Measurements from ENCODE around the gene PRRT1B.

Gene PRRT1B

GRCh38 chr9:131595696-131596429 is 50.5 kb downstream of the PRRT1B start (continued):
- TF ChIP-seq ISL1 (CRISPR knock-in tag; IDR thresholded peaks at IDR 0.05) (no peak), ZNF70 (CRISPR knock-in tag; IDR thresholded peaks at IDR 0.05) (no peak), BACH2 (CRISPR knock-in tag; IDR thresholded peaks at IDR 0.05; ENCODE audit: borderline replicate concordance) (no peak), ZFP3 (CRISPR knock-in tag; IDR thresholded peaks at IDR 0.05) (no peak), PATZ1 (CRISPR knock-in tag; IDR thresholded peaks at IDR 0.05; ENCODE audit: borderline replicate concordance) (no peak), ZNF8 (CRISPR knock-in tag; IDR thresholded peaks at IDR 0.05) (no peak), ESRRG (CRISPR knock-in tag; IDR thresholded peaks at IDR 0.05) (no peak)

- TF ChIP-seq ARNTL (CRISPR knock-in tag; IDR thresholded peaks at IDR 0.05; ENCODE audit: borderline replicate concordance, low read depth) (no peak), TOX (CRISPR knock-in tag; IDR thresholded peaks at IDR 0.05; ENCODE audit: borderline replicate concordance) (no peak), ZFP3 (CRISPR knock-in tag; IDR thresholded peaks at IDR 0.05) (no peak), SNAI2 (CRISPR knock-in tag; IDR thresholded peaks at IDR 0.05) (no peak), CREB5 (CRISPR knock-in tag; IDR thresholded peaks at IDR 0.05; ENCODE audit: low read depth) (no peak), ZNF565 (CRISPR knock-in tag; conservative IDR thresholded peaks at IDR 0.05; ENCODE audit: low read depth) (no peak), ZNF8 (CRISPR knock-in tag; IDR thresholded peaks at IDR 0.05) (no peak), BACH2 (CRISPR knock-in tag; IDR thresholded peaks at IDR 0.05; ENCODE audit: borderline replicate concordance) (no peak), ESRRG (CRISPR knock-in tag; IDR thresholded peaks at IDR 0.05) (no peak), GLIS3 (CRISPR knock-in tag; IDR thresholded peaks at IDR 0.05) (no peak), PATZ1 (CRISPR knock-in tag; IDR thresholded peaks at IDR 0.05; ENCODE audit: borderline replicate concordance) (no peak), ZNF70 (CRISPR knock-in tag; IDR thresholded peaks at IDR 0.05) (no peak), ZFP30 (CRISPR knock-in tag; IDR thresholded peaks at IDR 0.05) (no peak), ISL1 (CRISPR knock-in tag; IDR thresholded peaks at IDR 0.05) (no peak), TCF4 (CRISPR knock-in tag; IDR thresholded peaks at IDR 0.05; ENCODE audit: borderline replicate concordance) (no peak), ZC3H10 (CRISPR knock-in tag; IDR thresholded peaks at IDR 0.05) (no peak)
- ATAC-seq, result no peak
Observed at GRCh38 chr9:131596430-131596743, 51.1 kb downstream of the PRRT1B start.

GRCh38 chr9:131597246-131597645 is 51.9 kb downstream of the PRRT1B start:
- ATAC-seq, result no peak
- TF ChIP-seq PPARA (CRISPR knock-in tag; IDR thresholded peaks at IDR 0.05; ENCODE audit: borderline replicate concordance), result no peak
- no peak for TF ChIP-seq TCF4 (CRISPR knock-in tag; IDR thresholded peaks at IDR 0.05; ENCODE audit: borderline replicate concordance)
- no peak for TF ChIP-seq CREB5 (CRISPR knock-in tag; IDR thresholded peaks at IDR 0.05; ENCODE audit: low read depth)
- TF ChIP-seq ZNF565 (CRISPR knock-in tag; conservative IDR thresholded peaks at IDR 0.05; ENCODE audit: low read depth), result no peak
- TF ChIP-seq ZC3H10 (CRISPR knock-in tag; IDR thresholded peaks at IDR 0.05), result no peak
- TF ChIP-seq OSR1 (CRISPR knock-in tag; IDR thresholded peaks at IDR 0.05), result no peak
- TF ChIP-seq CSDC2 (CRISPR knock-in tag; IDR thresholded peaks at IDR 0.05), result no peak
- no peak for TF ChIP-seq TOX (CRISPR knock-in tag; IDR thresholded peaks at IDR 0.05; ENCODE audit: borderline replicate concordance)
- TF ChIP-seq ESRRG (CRISPR knock-in tag; IDR thresholded peaks at IDR 0.05), result no peak
- TF ChIP-seq POU6F1 (CRISPR knock-in tag; IDR thresholded peaks at IDR 0.05; ENCODE audit: borderline replicate concordance, low read depth), result no peak
- no peak for TF ChIP-seq ISL1 (CRISPR knock-in tag; IDR thresholded peaks at IDR 0.05)
- TF ChIP-seq ARNTL (CRISPR knock-in tag; IDR thresholded peaks at IDR 0.05; ENCODE audit: borderline replicate concordance, low read depth), result no peak
